NCI-H2171 (cell line): ENCODE measurements around the gene GFM2.
"Not testable (repeated sequence)": the region's sequence is repeated elsewhere in the genome, so short reads cannot be mapped to it uniquely, and the experiment has no call there.

Source experiments
- DNase-seq: peaks from one replicate; lab custom pipeline; 2025; lab: John Stamatoyannopoulos, UW

The GFM2 gene

GRCh38 chr5:74766849-74767578, at the start of gene GFM2, which contains the start of gene NSA2:
TSS of gene GFM2 (minus strand) at chr5:74767117. CDS start at chr5:74763742, 3,375 bp downstream.
TSS of gene NSA2 (plus strand) at chr5:74767249. CDS start at chr5:74767361, 112 bp downstream.
- peak; percentile 70 for DNase-seq

- no peak for DNase-seq
Measured at GRCh38 chr5:74810915-74811314, 44.0 kb upstream of the GFM2 start.

GRCh38 chr5:74801941-74802340, 35.0 kb upstream of the GFM2 start:
- DNase-seq: no peak

- DNase-seq: no peak
Measured at GRCh38 chr5:74801197-74801596, 34.3 kb upstream of the GFM2 start.

GRCh38 chr5:74798977-74799911, 32.3 kb upstream of the GFM2 start:
- no peak for DNase-seq

- not testable (repeated sequence) for DNase-seq
Measured at GRCh38 chr5:74791669-74792068, 24.8 kb upstream of the GFM2 start.

GRCh38 chr5:74787424-74787823, 20.5 kb upstream of the GFM2 start:
- DNase-seq: no peak

- no peak for DNase-seq
Measured at GRCh38 chr5:74786851-74787250, 19.9 kb upstream of the GFM2 start.

- no peak for DNase-seq
Measured at GRCh38 chr5:74778609-74779008, 11.7 kb upstream of the GFM2 start.

- no peak for DNase-seq
Measured at GRCh38 chr5:74772359-74772758, 5.4 kb upstream of the GFM2 start.

GRCh38 chr5:74767579-74767913, 629 bp upstream of the GFM2 start:
- no peak for DNase-seq

GRCh38 chr5:74766418-74766848, 484 bp downstream of the GFM2 start:
- no peak for DNase-seq

GRCh38 chr5:74765929-74766328, 988 bp downstream of the GFM2 start:
- DNase-seq: no peak

- no peak for DNase-seq
Measured at GRCh38 chr5:74765201-74765600, 1.7 kb downstream of the GFM2 start.

- DNase-seq: no peak
Measured at GRCh38 chr5:74763504-74763903, 3.4 kb downstream of the GFM2 start.

GRCh38 chr5:74762599-74762998, 4.3 kb downstream of the GFM2 start:
- DNase-seq: no peak

- DNase-seq: no peak
Measured at GRCh38 chr5:74761241-74761640, 5.7 kb downstream of the GFM2 start.

- not testable (repeated sequence) for DNase-seq
Measured at GRCh38 chr5:74748742-74749141, 18.2 kb downstream of the GFM2 start.

- DNase-seq: no peak
Measured at GRCh38 chr5:74738406-74738805, 28.5 kb downstream of the GFM2 start.

GRCh38 chr5:74736759-74737158, 30.2 kb downstream of the GFM2 start:
- no peak for DNase-seq

GRCh38 chr5:74725331-74725730, 41.6 kb downstream of the GFM2 start:
- DNase-seq: no peak

- no peak for DNase-seq
Measured at GRCh38 chr5:74722271-74722670, 44.6 kb downstream of the GFM2 start.

GRCh38 chr5:74717596-74717995, 49.3 kb downstream of the GFM2 start:
- no peak for DNase-seq
